ENCODE results near the gene SFTPA2.
"Not testable (repeated sequence)": the region's sequence is repeated elsewhere in the genome, so short reads cannot be mapped to it uniquely, and the experiment has no call there.

The SFTPA2 gene

GRCh38 chr10:79560160-79560709 is at the start of gene SFTPA2:
Gene SFTPA2, minus strand, starts transcription at chr10:79560407. Its CDS starts 924 bp downstream, at chr10:79559483.
- no peak for DNase-seq

GRCh38 chr10:79608505-79609375 is 48.5 kb upstream of the SFTPA2 start:
- peak; percentile 2 to 20 for DNase-seq

GRCh38 chr10:79605308-79605707 is 45.1 kb upstream of the SFTPA2 start:
- DNase-seq, result no peak

- DNase-seq, result no peak
Observed at GRCh38 chr10:79604294-79604693, 44.1 kb upstream of the SFTPA2 start.

GRCh38 chr10:79602953-79603352 is 42.7 kb upstream of the SFTPA2 start:
- no peak for DNase-seq

GRCh38 chr10:79601939-79602338 is 41.7 kb upstream of the SFTPA2 start:
- DNase-seq, result no peak

- not testable (repeated sequence) for DNase-seq
Observed at GRCh38 chr10:79599644-79600043, 39.4 kb upstream of the SFTPA2 start.

GRCh38 chr10:79595510-79595909 is 35.3 kb upstream of the SFTPA2 start:
- DNase-seq, result no peak

GRCh38 chr10:79594565-79594964 is 34.4 kb upstream of the SFTPA2 start:
- not testable (repeated sequence) for DNase-seq

- DNase-seq, result no peak
Observed at GRCh38 chr10:79593377-79593776, 33.2 kb upstream of the SFTPA2 start.

- peak in 1 of 2 donors; percentile 0 for DNase-seq
Observed at GRCh38 chr10:79588800-79589199, 28.6 kb upstream of the SFTPA2 start.

- DNase-seq, result no peak
Observed at GRCh38 chr10:79586933-79587332, 26.7 kb upstream of the SFTPA2 start.

- no peak for DNase-seq
Observed at GRCh38 chr10:79585870-79586527, 25.8 kb upstream of the SFTPA2 start.

- DNase-seq, result no peak
Observed at GRCh38 chr10:79583488-79584024, 23.3 kb upstream of the SFTPA2 start.

GRCh38 chr10:79582954-79583353 is 22.7 kb upstream of the SFTPA2 start:
- DNase-seq, result not testable (repeated sequence)

GRCh38 chr10:79582096-79582495 is 21.9 kb upstream of the SFTPA2 start:
- DNase-seq, result no peak

- DNase-seq, result no peak
Observed at GRCh38 chr10:79581044-79581443, 20.8 kb upstream of the SFTPA2 start.

GRCh38 chr10:79579361-79579760 is 19.2 kb upstream of the SFTPA2 start:
- DNase-seq, result no peak

- DNase-seq, result not testable (repeated sequence)
Observed at GRCh38 chr10:79570624-79571023, 10.4 kb upstream of the SFTPA2 start.

GRCh38 chr10:79563426-79563825 is 3.2 kb upstream of the SFTPA2 start:
- peak in 1 of 2 donors; percentile 3 for DNase-seq

GRCh38 chr10:79562135-79562756 is 2.0 kb upstream of the SFTPA2 start:
- DNase-seq, result peak; percentile 11 to 51

- no peak for DNase-seq
Observed at GRCh38 chr10:79561257-79561656, 1.1 kb upstream of the SFTPA2 start.

- no peak for DNase-seq
Observed at GRCh38 chr10:79559726-79560125, 481 bp downstream of the SFTPA2 start.

Data from inflammatory macrophage treated with lipopolysaccharide for 1 hour (primary cell).